22Rv1 (cell line): ENCODE results near the gene PSMD10.

Experiments used
- H3K27ac ChIP-seq: fragments of 450-650 bp; 2 replicates; pipeline ENCODE4 v1.5.1; 2017
- CTCF ChIP-seq: fragments of 450-650 bp; IDR thresholded peaks from 2 replicates; pipeline ENCODE4 v1.5.1; 2017; ENCODE audit warnings: mild to moderate bottlenecking
- ZFX ChIP-seq: fragments of 450-650 bp; IDR thresholded peaks from 2 replicates; pipeline ENCODE4 v1.6.1; 2017; ENCODE audit warnings: antibody characterized with exemption, borderline replicate concordance

The PSMD10 gene

GRCh38 chrX:108091264-108091877 is at the start of gene PSMD10, which contains the start of gene ATG4A:
Gene PSMD10, minus strand, starts transcription at chrX:108091542. Its CDS starts 22 bp downstream, at chrX:108091520.
Gene ATG4A, plus strand, starts transcription at chrX:108091778. Its CDS starts 49 bp downstream, at chrX:108091827.
- TF ChIP-seq ZFX (no peak), CTCF (no peak)
- H3K27ac ChIP-seq, result peak within 1 kb of the TSS; percentile 63

DNA sequence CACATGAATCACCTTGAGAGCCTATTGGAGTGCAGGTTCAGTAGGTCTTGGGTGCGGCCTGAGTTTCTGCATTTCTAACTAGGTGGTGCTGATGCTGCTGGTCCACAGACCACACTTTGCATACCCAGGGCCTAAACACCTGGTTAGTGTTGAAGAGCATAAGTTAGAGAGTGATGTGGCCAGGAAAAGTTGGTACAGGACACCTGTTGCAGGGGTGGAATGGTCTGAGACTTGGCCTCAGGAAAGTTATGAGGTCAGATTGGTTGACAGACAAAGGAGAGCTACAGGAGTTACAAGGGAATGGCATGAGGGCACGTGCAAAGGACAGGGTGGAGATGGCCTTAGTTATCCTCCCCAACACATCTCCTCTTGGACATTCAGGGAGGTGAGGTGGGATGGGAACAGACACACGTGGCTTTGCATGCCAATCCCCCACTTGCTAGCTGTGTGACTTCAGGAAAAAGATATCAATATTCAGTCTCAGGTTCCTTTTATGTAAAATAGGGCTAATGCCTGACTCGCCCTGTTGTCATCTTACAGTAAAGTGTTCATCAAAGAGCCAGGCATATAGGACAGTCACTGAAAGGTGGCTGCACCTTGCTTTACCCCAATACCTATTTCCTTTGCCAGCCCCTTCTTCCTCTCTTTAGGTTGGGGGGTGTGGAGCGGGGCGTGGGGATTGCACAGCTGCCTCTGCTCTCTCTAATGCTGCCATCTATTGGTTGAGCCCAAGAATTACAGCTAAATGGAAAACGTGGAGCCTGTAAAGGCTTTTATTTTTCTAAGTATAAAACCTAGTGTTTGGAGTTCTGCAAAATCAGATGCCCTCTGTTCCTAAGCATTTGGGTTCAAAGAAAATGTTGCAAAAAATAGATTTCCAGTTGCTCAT is 47.7 kb upstream of the PSMD10 start:
- TF ChIP-seq ZFX (no peak), CTCF (peak; percentile 55)
- H3K27ac ChIP-seq, result no peak overlapping the region

DNA sequence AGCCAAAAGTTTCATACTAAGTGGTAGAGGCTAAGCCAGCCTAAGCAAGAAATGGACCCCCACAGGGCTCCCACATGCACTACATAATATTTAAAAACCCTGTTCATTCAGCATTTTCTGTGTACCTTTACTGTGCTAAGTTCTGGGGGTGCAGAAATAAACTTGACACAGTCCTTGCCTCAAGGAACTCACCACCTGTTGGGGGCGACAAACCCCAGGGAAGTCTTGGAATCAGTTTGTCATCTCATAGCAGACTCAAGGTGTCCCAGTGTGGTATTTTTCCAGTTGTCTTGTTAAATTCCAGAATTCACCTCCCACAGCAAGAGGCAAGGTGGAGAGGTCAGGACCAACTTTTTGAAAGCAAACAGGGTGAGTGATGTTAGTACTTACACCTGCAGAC is 43.4 kb upstream of the PSMD10 start:
- no peak overlapping the region for H3K27ac ChIP-seq
- TF ChIP-seq ZFX (no peak), CTCF (0 out of 2 replicates have a peak, but pooled peaks have one; percentile 7)

GRCh38 chrX:108132876-108133275 is 41.5 kb upstream of the PSMD10 start:
- TF ChIP-seq CTCF (no peak), ZFX (no peak)
- H3K27ac ChIP-seq, result no peak overlapping the region

DNA sequence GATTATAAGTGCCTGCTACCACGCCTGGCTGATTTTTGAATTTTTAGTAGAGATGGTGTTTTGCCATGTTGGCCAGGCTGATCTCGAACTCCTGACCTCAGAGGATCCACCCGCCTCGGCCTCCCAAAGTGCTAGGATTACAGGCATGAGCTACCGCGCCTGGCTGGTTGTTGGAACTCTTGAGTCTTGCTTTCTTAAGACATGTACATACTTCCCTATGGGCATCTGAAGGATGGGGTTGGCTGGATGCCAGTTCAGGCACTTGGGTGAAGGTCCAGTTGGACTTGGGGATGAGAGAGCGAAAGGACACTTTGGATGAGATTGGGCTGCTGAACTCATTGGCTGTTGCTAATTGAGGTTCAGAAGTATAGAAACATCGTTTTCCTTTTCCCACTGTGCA is 40.7 kb upstream of the PSMD10 start:
- no peak overlapping the region for H3K27ac ChIP-seq

DNA sequence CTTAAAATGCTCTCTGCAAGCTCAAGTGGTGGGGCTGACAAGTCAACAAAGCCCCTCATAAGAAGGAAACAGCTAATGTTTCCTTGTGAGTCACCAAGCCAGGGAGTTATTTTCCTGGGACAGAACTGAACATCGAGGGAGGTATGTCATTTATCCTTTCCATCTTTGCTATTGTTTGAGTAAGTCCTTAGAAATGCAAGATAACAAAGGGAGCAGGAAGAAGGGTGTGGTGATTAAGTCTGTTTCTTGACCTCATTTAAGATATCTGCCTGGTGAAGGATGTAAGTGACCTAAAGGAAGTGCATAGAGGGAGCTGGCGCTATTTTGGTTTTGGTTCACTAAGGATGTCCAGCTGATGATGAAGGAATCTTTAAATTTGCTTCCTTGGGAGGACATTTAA is 40.1 kb upstream of the PSMD10 start:
- no peak overlapping the region for H3K27ac ChIP-seq
- no peak for TF ChIP-seq ZFX
- no peak for TF ChIP-seq CTCF

More for the DNA sequence above, 40.7 kb upstream of the PSMD10 start:
- TF ChIP-seq ZFX (no peak), CTCF (no peak)

GRCh38 chrX:108130889-108131288 is 39.5 kb upstream of the PSMD10 start:
- no peak overlapping the region for H3K27ac ChIP-seq
- no peak for TF ChIP-seq ZFX
- no peak for TF ChIP-seq CTCF
